ENCODE results near the gene CTNNA1. TPM values are rescaled to one million over a fixed set of nuclear protein-coding genes. Genes with fewer than 3 reads are reported as not detected.

CTNNA1 gene
- total and polyA plus RNA-seq, 9 of the 15 experiments (the other 6 are each of a cell fraction or from before 2014, with no cell fraction given), result 29.6 to 117 (median 89.1) TPM

DNA sequence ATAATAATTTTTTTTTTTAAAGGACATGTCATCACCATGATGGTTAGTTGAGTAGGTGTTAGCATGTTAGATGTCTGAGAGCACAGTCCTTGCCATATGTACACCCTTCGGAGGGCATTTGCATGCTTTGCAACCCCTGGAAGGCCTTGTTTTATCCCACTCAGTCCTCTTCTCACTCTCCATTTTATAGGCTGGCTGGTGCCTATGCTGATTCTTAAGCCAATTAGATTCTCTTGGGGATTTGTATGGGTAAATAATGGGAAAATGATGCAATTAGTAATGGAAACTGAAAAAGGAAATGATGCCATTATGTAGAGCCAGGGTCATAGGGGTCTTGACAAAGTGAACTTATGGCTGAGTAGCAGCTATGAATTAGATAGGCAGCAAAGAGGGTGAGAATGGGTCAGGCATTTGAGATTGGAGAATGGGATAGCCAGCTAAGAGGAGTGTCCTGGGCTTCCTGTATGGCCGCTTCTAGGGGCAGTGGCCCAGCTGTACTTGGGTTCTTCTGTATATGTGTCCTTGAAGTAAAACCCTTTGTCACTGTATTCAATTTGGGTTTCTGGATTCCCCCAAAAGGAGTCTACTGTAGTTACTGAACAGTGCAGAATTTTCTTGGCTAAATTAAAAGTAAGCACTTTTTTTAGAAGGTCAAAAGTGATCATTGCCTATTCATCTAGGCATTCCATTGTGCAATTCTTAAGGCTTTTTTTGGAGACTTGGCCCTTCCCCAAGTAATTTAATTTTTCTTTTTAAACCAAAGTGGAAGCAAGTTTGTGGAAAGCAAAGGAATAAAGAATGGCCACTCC lies 90.3 kb downstream of the CTNNA1 start:
- no peak for ATAC-seq
- Histone ChIP-seq H3K9me3 (replicated peaks; ENCODE audit: control insufficient read depth, insufficient read depth, low read depth, low read length) (no peaks in the 10 kb centered on the region), H3K9me1 (ENCODE audit: control insufficient read depth, insufficient read depth, low read length) (no peaks in the 10 kb centered on the region), H3K9ac (ENCODE audit: insufficient read depth in 1 of 2, low read depth in 2 of 2, low read length in 2 of 2) (no peak overlapping the region), H3K27ac (ENCODE audit: extremely low read depth, low read depth, low read length) (no peak overlapping the region), H3K36me3 (ENCODE audit: control insufficient read depth, insufficient read depth, low read length) (peaks cover 4% of the 10 kb centered on the region; the same call in 1 of the 3 replicates), H3K4me3 (no peak overlapping the region), H2AFZ (ENCODE audit: low read depth, low read length) (no peak overlapping the region), H3K4me2 (ENCODE audit: insufficient read depth, low read length) (no peak overlapping the region), H3K79me2 (ENCODE audit: control insufficient read depth, insufficient read depth, low read length) (no peaks in the 10 kb centered on the region), H4K20me1 (replicated peaks; ENCODE audit: control insufficient read depth, insufficient read depth, low read length) (no peaks in the 10 kb centered on the region; the same call in 1 of the 2 replicates), H3K4me1 (replicated peaks in 1 of 2; ENCODE audit: control insufficient read depth in 2 of 2, insufficient read depth in 2 of 2, low read length in 2 of 2) (no peaks in the 10 kb centered on the region), H3K27me3 (ENCODE audit: control insufficient read depth in 2 of 2, insufficient read depth in 2 of 2, low read length in 2 of 2) (no peaks in the 10 kb centered on the region)
- no TSS peak for BruUV-seq (replicated peaks)
- intact Hi-C loops (cut with micrococcal nuclease) (no loop called here), in situ Hi-C loops (cut with MboI) (no loop called here)
- no peak for DNase-seq (ENCODE audit: extremely low read depth in 1 of 4, low spot score in 3 of 4)
- CTCF ChIA-PET (ENCODE audit: low intra/inter-chr PET ratio), result no interaction called here
- TF ChIP-seq KLF16 (IDR thresholded peaks at IDR 0.05) (no peak), ZNF41 (CRISPR knock-in tag; conservative IDR thresholded peaks at IDR 0.05) (no peak), FOXJ3 (CRISPR knock-in tag; IDR thresholded peaks at IDR 0.05) (no peak), POLR2G (IDR thresholded peaks at IDR 0.05; ENCODE audit: low read depth, low read length) (no peak), ZNF347 (CRISPR knock-in tag; IDR thresholded peaks at IDR 0.05; ENCODE audit: low read depth) (no peak), TOE1 (IDR thresholded peaks at IDR 0.05; ENCODE audit: borderline replicate concordance) (no peak), TOE1 (CRISPR knock-in tag; IDR thresholded peaks at IDR 0.05; ENCODE audit: borderline replicate concordance, low read depth) (no peak), ZNF239 (CRISPR knock-in tag; IDR thresholded peaks at IDR 0.05) (no peak), POLR2AphosphoS5 (IDR thresholded peaks at IDR 0.05; ENCODE audit: control insufficient read depth, insufficient read depth, low read depth, low read length) (no peak), NR2C1 (IDR thresholded peaks at IDR 0.05) (no peak), NR2C1 (tag; IDR thresholded peaks at IDR 0.05) (no peak), ELF1 (tag; IDR thresholded peaks at IDR 0.05) (no peak), PTRF (tag; IDR thresholded peaks at IDR 0.05) (no peak)
- TF ChIP-seq, protein P1, sequence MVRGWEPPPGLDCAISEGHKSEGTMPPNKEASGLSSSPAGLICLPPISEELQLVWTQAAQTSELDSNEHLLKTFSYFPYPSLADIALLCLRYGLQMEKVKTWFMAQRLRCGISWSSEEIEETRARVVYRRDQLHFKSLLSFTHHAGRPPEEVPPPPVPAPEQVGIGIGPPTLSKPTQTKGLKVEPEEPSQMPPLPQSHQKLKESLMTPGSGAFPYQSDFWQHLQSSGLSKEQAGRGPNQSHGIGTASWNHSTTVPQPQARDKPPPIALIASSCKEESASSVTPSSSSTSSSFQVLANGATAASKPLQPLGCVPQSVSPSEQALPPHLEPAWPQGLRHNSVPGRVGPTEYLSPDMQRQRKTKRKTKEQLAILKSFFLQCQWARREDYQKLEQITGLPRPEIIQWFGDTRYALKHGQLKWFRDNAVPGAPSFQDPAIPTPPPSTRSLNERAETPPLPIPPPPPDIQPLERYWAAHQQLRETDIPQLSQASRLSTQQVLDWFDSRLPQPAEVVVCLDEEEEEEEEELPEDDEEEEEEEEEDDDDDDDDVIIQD (CRISPR knock-in tag; IDR thresholded peaks at IDR 0.05), result no peak
- no peak for FAIRE-seq
- POLR2A ChIA-PET, result no interaction called here
- WGBS (ENCODE audit: insufficient coverage, low coverage, missing lambda C conversion rate), result 77% methylated on average over 2 of the region's 2 CpGs

Measured in K562 (cell line).